Measurements from ENCODE around the gene ACTL10. TPM values are rescaled to one million over a fixed set of nuclear protein-coding genes. Genes with fewer than 3 reads are reported as not detected.

ACTL10 gene
- total and polyA plus RNA-seq, 2 of the 13 experiments (the other 11 are each of a cell fraction or from before 2014, with no cell fraction given): not detected

- Histone ChIP-seq H2AFZ (ENCODE audit: low read length) (no peak overlapping the region), H3K9ac (ENCODE audit: insufficient read depth, low read depth, low read length) (no peak overlapping the region), H3K4me2 (ENCODE audit: low read depth, low read length) (no peak overlapping the region), H3K9me3 (ENCODE audit: low read length) (no peaks in the 10 kb centered on the region), H3K4me1 (ENCODE audit: insufficient read depth, low read length) (peaks cover 36% of the 10 kb centered on the region), H4K20me1 (ENCODE audit: insufficient read depth, low read length) (no peaks in the 10 kb centered on the region; the same call in 1 of the 2 replicates), H3K36me3 (replicated peaks in 1 of 2; ENCODE audit: control insufficient read depth in 1 of 2, insufficient read depth in 2 of 2, low read length in 2 of 2) (peaks cover 6 to 8% of the 10 kb centered on the region in 2 experiments; a peak in 4 of 5 replicates), H3K27ac (ENCODE audit: extremely low read length, insufficient read depth, low read length) (no peak overlapping the region), H3K27me3 (ENCODE audit: control insufficient read depth in 1 of 2, insufficient read depth in 2 of 2, low read length in 2 of 2) (no peaks in the 10 kb centered on the region), H3K4me3 (replicated peaks in 1 of 3; ENCODE audit: insufficient read depth in 1 of 3, low read depth in 2 of 3, low read length in 3 of 3) (no peak overlapping the region), H3K79me2 (ENCODE audit: insufficient read depth, low read length) (no peaks in the 10 kb centered on the region)
- DNase-seq (ENCODE audit: low spot score) (no peak), ATAC-seq (peak; percentile 8), FAIRE-seq (no peak)
- CTCF ChIA-PET (ENCODE audit: low intra/inter-chr PET ratio, low total read pairs): interaction anchor here (4.7 kb wide), 1 partner anchor 192 kb away, joined by 53 read pairs; no protein-coding TSS in a partner anchor
- in situ Hi-C loops (cut with HindIII; ENCODE audit: extremely low pct_ligation_motif_present, low pct_unique_long_range_greater_than_20kb): loop anchor here (5.0 kb wide), 1 partner anchor 188 kb away; no protein-coding TSS in a partner anchor
- POLR2A ChIA-PET: interaction anchor here (2.2 kb wide), 1 partner anchor 13 kb away, joined by 8 read pairs; no protein-coding TSS in a partner anchor
- intact Hi-C loops (cut with micrococcal nuclease; ENCODE audit: unreplicated experiment): loop anchor here (5.0 kb wide), 1 partner anchor 133 kb away; no protein-coding TSS in a partner anchor
- 63% methylated on average over 11 of the region's 11 CpGs for WGBS (ENCODE audit: low lambda C conversion rate)
- no TSS peak for BruUV-seq (replicated peaks)
- TF ChIP-seq AGO1 (IDR thresholded peaks at IDR 0.05; ENCODE audit: low read depth, low read length, poor library complexity, severe bottlenecking): peak; percentile 91
- TF ChIP-seq TFDP1 (CRISPR knock-in tag; IDR thresholded peaks at IDR 0.05; ENCODE audit: borderline replicate concordance): no peak
- 0 out of 2 replicates have a peak, but pooled peaks have one; percentile 43 for TF ChIP-seq ZSCAN31 (CRISPR knock-in tag; IDR thresholded peaks at IDR 0.05; ENCODE audit: low read depth)
- TF ChIP-seq POLR2A (IDR thresholded peaks at IDR 0.05; ENCODE audit: insufficient read depth in 1 of 2, low read depth in 2 of 2, low read length in 2 of 2): peak in 1 of 2 experiments; percentile 50; a peak in 1 of 4 replicates
- no peak for TF ChIP-seq HDAC6 (IDR thresholded peaks at IDR 0.05; ENCODE audit: low read depth, low read length)
- no peak for TF ChIP-seq ZNF24 (IDR thresholded peaks at IDR 0.05)
- no peak for TF ChIP-seq ZNF775 (CRISPR knock-in tag; IDR thresholded peaks at IDR 0.05; ENCODE audit: borderline replicate concordance)
- no peak for TF ChIP-seq ZFY (CRISPR knock-in tag; IDR thresholded peaks at IDR 0.05)
- TF ChIP-seq AGO2 (optimal IDR thresholded peaks at IDR 0.05; ENCODE audit: low read depth, low read length): peak; percentile 89
- TF ChIP-seq KLF15 (CRISPR knock-in tag; IDR thresholded peaks at IDR 0.05; ENCODE audit: borderline replicate concordance): no peak
- TF ChIP-seq SNAPC4 (CRISPR knock-in tag; IDR thresholded peaks at IDR 0.05): 0 out of 2 replicates have a peak, but pooled peaks have one; percentile 36
- 0 out of 2 replicates have a peak, but pooled peaks have one; percentile 54 for TF ChIP-seq ZNF772 (CRISPR knock-in tag; IDR thresholded peaks at IDR 0.05)
- peak; percentile 75; the same call in 1 of the 2 replicates for TF ChIP-seq HIVEP1 (CRISPR knock-in tag; IDR thresholded peaks at IDR 0.05)
- TF ChIP-seq ZNF235 (CRISPR knock-in tag; IDR thresholded peaks at IDR 0.05; ENCODE audit: borderline replicate concordance): no peak
- no peak; the same call in 1 of the 2 replicates for TF ChIP-seq ZNF225 (CRISPR knock-in tag; IDR thresholded peaks at IDR 0.05)
- TF ChIP-seq PAF1 (CRISPR knock-in tag; IDR thresholded peaks at IDR 0.05): peak; percentile 30; the same call in 1 of the 2 replicates
Observed at GRCh38 chr20:33650111-33650752, 16.5 kb upstream of the ACTL10 start.
